Suprapubic skin (tissue), 4 donors: Measurements from ENCODE around the gene SLC38A3. TPM values are rescaled to one million over a fixed set of nuclear protein-coding genes. Genes with fewer than 3 reads are reported as not detected.
A peak's percentile ranks its signal among the peaks of the same experiment; 100 is the strongest.
"Not testable (repeated sequence)": the region's sequence is repeated elsewhere in the genome, so short reads cannot be mapped to it uniquely, and the experiment has no call there.

Experiments used
- DNase-seq, 2 donors: peaks; one replicate each; pipeline ENCODE4 v3.0.0-alpha.2; 2019; ENCODE audit warnings: low spot score in 2 of 2
- H3K27ac ChIP-seq: fragments of 200-600 bp; sonication (generic); one replicate; pipeline ENCODE4 v1.5.1; 2019
- H3K27me3 ChIP-seq: fragments of 200-600 bp; sonication (generic); one replicate; pipeline ENCODE4 v1.5.1; 2019
- H3K36me3 ChIP-seq: fragments of 200-600 bp; sonication (generic); one replicate; pipeline ENCODE4 v1.5.1; 2019
- H3K4me1 ChIP-seq: fragments of 200-600 bp; sonication (generic); one replicate; pipeline ENCODE4 v1.5.1; 2019
- H3K4me3 ChIP-seq: fragments of 200-600 bp; sonication (generic); one replicate; pipeline ENCODE4 v1.5.1; 2019; ENCODE audit warnings: mild to moderate bottlenecking
- H3K9me3 ChIP-seq: fragments of 200-600 bp; sonication (generic); one replicate; pipeline ENCODE4 v1.5.1; 2019
- CTCF ChIP-seq, 2 donors: fragments of 200-600 bp in 1 of 2; fragments of 450-650 bp in 1 of 2; sonication (generic) in 1 of 2; IDR thresholded peaks; one replicate each; pipeline ENCODE4 v1.5.1; 2016 to 2019; ENCODE audit warnings: antibody characterized with exemption in 2 of 2, mild to moderate bottlenecking in 1 of 2, moderate library complexity in 1 of 2
- EP300 ChIP-seq: sonication (generic); formaldehyde crosslinking; IDR thresholded peaks from one replicate; pipeline ENCODE4 v1.6.1; 2017; ENCODE audit warnings: antibody characterized with exemption
- POLR2A ChIP-seq, 2 donors: fragments of 450-650 bp; IDR thresholded peaks; one replicate each; pipeline ENCODE4 v1.6.1; 2017; ENCODE audit warnings: antibody characterized with exemption in 2 of 2, mild to moderate bottlenecking in 2 of 2, moderate library complexity in 2 of 2
- POLR2AphosphoS5 ChIP-seq, 3 donors: sonication (generic); formaldehyde crosslinking; IDR thresholded peaks; one replicate each; pipeline ENCODE4 v1.6.1; 2017; ENCODE audit warnings: antibody characterized with exemption in 3 of 3
- WGBS: methylation state at CpG from one replicate; pipeline ENCODE4 v1.1.5; 2018; 5-methylcytosine and 5-hydroxymethylcytosine counted together
- total RNA-seq, 4 donors: library from RNA; depleted of rRNA; stranded (reverse); fragments of >200 nt; gene quantifications; one replicate each; pipeline ENCODE4 v1.1.0, GENCODE V29; 2016

Gene SLC38A3
- total RNA-seq, 4 donors from 2014 or later, result 0.25 to 2.2 (median 1.00) TPM

- no peaks in the 10 kb centered on the region for H3K27me3 ChIP-seq
- H3K36me3 ChIP-seq, result no peaks in the 10 kb centered on the region
- no peak for DNase-seq
- no peak overlapping the region for H3K27ac ChIP-seq
- WGBS, result 62% methylated on average over 5 of the region's 5 CpGs
- H3K4me1 ChIP-seq, result peaks cover 37% of the 10 kb centered on the region
- no peaks in the 10 kb centered on the region for H3K9me3 ChIP-seq
- TF ChIP-seq POLR2AphosphoS5 (IDR thresholded peaks at IDR 0.05) (no peak), POLR2A (IDR thresholded peaks at IDR 0.05) (no peak), CTCF (IDR thresholded peaks at IDR 0.05) (no peak)
- H3K4me3 ChIP-seq, result no peak overlapping the region
Observed at GRCh38 chr3:50224639-50225038, 19.6 kb downstream of the SLC38A3 start.

GRCh38 chr3:50226888-50227389, 21.9 kb downstream of the SLC38A3 start:
- peaks cover 45% of the 10 kb centered on the region for H3K4me1 ChIP-seq
- H3K9me3 ChIP-seq, result no peaks in the 10 kb centered on the region
- no peaks in the 10 kb centered on the region for H3K27me3 ChIP-seq
- peak in 1 of 2 donors; percentile 85 for DNase-seq
- H3K27ac ChIP-seq, result peak overlapping the region; percentile 69
- H3K36me3 ChIP-seq, result no peaks in the 10 kb centered on the region
- peak overlapping the region; percentile 80 for H3K4me3 ChIP-seq
- 0% methylated on average over 17 of the region's 40 CpGs for WGBS
- TF ChIP-seq EP300, result no peak
- TF ChIP-seq POLR2AphosphoS5 (IDR thresholded peaks at IDR 0.05), result no peak
- no peak for TF ChIP-seq POLR2A (IDR thresholded peaks at IDR 0.05)
- TF ChIP-seq CTCF (IDR thresholded peaks at IDR 0.05), result no peak

DNA sequence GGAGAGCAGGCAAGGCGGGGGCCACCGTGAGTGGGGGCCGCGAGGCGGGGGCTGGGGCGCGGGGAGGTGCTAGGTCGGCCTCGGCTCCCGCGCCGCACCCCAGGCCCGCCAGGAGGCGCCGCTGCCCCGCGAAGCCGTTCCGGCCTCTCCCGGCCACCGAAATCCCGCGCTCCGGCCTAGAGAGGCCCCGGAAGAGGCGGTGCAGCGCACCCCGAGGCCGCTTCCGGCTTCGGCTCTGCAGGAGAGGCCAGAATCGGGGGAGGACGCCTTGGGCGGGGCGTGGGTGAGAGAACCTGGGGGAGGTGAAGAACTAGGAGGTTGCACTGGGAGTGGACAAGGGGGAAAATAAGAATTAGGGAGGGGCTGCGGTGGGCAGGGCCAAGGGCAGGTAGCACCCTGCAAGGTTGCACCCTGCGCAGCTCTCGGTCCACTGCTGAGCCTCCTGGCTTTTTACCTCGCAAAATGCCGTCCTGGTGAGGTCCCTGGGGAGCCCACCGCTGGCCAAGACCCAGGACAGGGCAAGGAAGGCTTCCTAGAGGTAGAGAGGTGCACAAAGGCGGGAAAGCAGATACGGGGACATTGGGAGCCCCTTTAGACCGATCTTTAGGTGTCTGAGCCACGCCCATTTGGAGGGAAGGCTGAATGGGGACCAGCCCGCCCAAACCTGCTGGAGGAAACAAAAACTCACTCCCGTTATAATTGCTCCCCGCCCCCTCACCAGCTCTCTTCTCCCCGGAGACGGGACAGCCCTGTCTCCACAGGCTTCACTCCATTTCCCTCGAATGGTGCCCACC, 22.5 kb downstream of the SLC38A3 start:
- 2% methylated on average over 34 of the region's 51 CpGs for WGBS
- H3K4me1 ChIP-seq, result peaks cover 45% of the 10 kb centered on the region

GRCh38 chr3:50228184-50228763, 23.2 kb downstream of the SLC38A3 start:
- Histone ChIP-seq H3K4me1 (peaks cover 45% of the 10 kb centered on the region), H3K4me3 (peak overlapping the region; percentile 80), H3K27ac (peak overlapping the region; percentile 69)
- not testable (repeated sequence) for H3K9me3 ChIP-seq, DNase-seq, H3K36me3 ChIP-seq, H3K27me3 ChIP-seq
- WGBS, result 30% methylated on average over 15 of the region's 15 CpGs

More for the DNA sequence above, 22.5 kb downstream of the SLC38A3 start:
- H3K4me3 ChIP-seq, result peak overlapping the region; percentile 80
- H3K27me3 ChIP-seq, result no peaks in the 10 kb centered on the region
- H3K27ac ChIP-seq, result peak overlapping the region; percentile 69
- DNase-seq, result peak; percentile 92 to 94
- TF ChIP-seq CTCF (IDR thresholded peaks at IDR 0.05) (peak; percentile 67 to 97), POLR2AphosphoS5 (IDR thresholded peaks at IDR 0.05) (peak; percentile 37 to 56 (median 49)), POLR2A (IDR thresholded peaks at IDR 0.05) (no peak)
- H3K36me3 ChIP-seq, result no peaks in the 10 kb centered on the region
- H3K9me3 ChIP-seq, result no peaks in the 10 kb centered on the region

- no peaks in the 10 kb centered on the region for H3K27me3 ChIP-seq
- H3K36me3 ChIP-seq, result no peaks in the 10 kb centered on the region
- H3K4me3 ChIP-seq, result no peak overlapping the region
- WGBS, result 67% methylated on average over 1 of the region's 3 CpGs
- H3K4me1 ChIP-seq, result peaks cover 47% of the 10 kb centered on the region
- no peak for DNase-seq
- peak overlapping the region; percentile 37 for H3K27ac ChIP-seq
- H3K9me3 ChIP-seq, result no peaks in the 10 kb centered on the region
- no peak for TF ChIP-seq POLR2A (IDR thresholded peaks at IDR 0.05)
- no peak for TF ChIP-seq CTCF (IDR thresholded peaks at IDR 0.05)
- TF ChIP-seq POLR2AphosphoS5 (IDR thresholded peaks at IDR 0.05), result no peak
- no peak for TF ChIP-seq EP300
Observed at GRCh38 chr3:50229490-50229889, 24.4 kb downstream of the SLC38A3 start.
